Hepatocyte (in vitro differentiated cells): ENCODE data around the gene GSC2.

ENCODE experiments used
- EZH2 ChIP-seq: fragments of 200-600 bp; sonication (generic); IDR thresholded peaks from 2 replicates; pipeline ENCODE4 v1.6.1; 2016; ENCODE audit warnings: antibody characterized with exemption, mild to moderate bottlenecking, borderline replicate concordance
- EZH2phosphoT487 ChIP-seq: fragments of 200-600 bp; sonication (generic); IDR thresholded peaks from one replicate; pipeline ENCODE4 v1.6.1; 2018; ENCODE audit warnings: antibody characterized with exemption, mild to moderate bottlenecking, low read depth, moderate library complexity; ENCODE audit not compliant: unreplicated experiment, severe bottlenecking
- TF ChIP-seq, protein P1 (sequence below): fragments of 200-600 bp; sonication (generic); IDR thresholded peaks from 2 replicates; pipeline ENCODE4 v1.5.1; 2016; ENCODE audit warnings: antibody characterized with exemption, mild to moderate bottlenecking; ENCODE audit not compliant: poor library complexity

DNA sequence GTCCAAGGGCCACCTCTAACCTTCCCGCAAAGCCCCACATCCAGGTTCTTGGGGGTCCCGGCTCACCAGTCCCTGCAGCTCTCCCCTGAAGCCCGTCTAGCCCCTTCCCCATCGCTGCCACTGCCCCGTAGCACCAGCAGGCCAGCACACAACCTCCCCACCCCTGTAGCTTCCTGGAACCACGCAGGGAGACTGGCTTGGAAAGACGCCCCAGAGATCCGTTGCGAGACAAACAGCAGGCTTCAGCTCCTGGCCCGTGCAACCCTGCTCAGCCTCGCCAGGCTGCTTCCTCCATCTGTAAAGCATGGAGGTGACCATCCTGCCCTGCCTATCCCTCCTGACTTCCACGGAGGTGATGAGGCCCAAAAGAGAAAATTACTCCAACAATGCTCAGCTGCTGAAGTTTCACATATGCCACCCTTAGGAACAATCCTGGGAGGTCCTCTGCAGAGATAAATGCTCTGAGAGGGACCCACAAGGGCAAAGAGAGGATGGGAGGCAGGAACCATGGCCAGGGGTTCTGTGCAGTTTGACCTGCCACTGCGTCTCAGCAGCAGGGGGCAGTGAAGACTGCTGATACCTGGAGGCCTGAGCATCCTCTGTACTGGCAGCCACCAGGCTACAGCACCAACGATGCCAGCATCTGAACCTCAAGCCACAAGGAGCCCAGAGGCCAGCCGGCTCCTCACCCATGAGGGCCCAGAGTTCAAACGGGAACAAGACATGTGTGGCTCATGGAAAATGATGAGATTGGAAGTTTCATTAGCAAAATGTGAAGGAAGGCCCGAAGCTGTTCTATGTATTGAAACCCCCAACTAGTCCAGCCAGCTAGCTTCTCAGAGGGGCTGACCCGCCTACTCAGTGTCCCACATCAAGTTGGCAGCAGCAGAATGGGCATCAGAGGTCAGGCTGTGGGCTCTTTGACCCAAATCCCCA is 44.0 kb downstream of the GSC2 start:
- TF ChIP-seq, protein P1, sequence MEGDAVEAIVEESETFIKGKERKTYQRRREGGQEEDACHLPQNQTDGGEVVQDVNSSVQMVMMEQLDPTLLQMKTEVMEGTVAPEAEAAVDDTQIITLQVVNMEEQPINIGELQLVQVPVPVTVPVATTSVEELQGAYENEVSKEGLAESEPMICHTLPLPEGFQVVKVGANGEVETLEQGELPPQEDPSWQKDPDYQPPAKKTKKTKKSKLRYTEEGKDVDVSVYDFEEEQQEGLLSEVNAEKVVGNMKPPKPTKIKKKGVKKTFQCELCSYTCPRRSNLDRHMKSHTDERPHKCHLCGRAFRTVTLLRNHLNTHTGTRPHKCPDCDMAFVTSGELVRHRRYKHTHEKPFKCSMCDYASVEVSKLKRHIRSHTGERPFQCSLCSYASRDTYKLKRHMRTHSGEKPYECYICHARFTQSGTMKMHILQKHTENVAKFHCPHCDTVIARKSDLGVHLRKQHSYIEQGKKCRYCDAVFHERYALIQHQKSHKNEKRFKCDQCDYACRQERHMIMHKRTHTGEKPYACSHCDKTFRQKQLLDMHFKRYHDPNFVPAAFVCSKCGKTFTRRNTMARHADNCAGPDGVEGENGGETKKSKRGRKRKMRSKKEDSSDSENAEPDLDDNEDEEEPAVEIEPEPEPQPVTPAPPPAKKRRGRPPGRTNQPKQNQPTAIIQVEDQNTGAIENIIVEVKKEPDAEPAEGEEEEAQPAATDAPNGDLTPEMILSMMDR, result peak; percentile 15
- no peak for TF ChIP-seq EZH2
- TF ChIP-seq EZH2phosphoT487, result no peak
